ENCODE measurements around the gene CASTOR1.

The CASTOR1 gene

GRCh38 chr22:30244066-30244465 is 45.2 kb downstream of the CASTOR1 start:
- no peak for DNase-seq (ENCODE audit: low spot score)

GRCh38 chr22:30243661-30244060 is 45.6 kb downstream of the CASTOR1 start:
- no peak for DNase-seq (ENCODE audit: low spot score)

GRCh38 chr22:30241576-30242371 is 47.5 kb downstream of the CASTOR1 start:
- DNase-seq (ENCODE audit: low spot score) = no peak

- DNase-seq (ENCODE audit: low spot score) = no peak
Observed at GRCh38 chr22:30240541-30241417, 48.5 kb downstream of the CASTOR1 start.

GRCh38 chr22:30239488-30240405 is 49.6 kb downstream of the CASTOR1 start:
- no peak for DNase-seq (ENCODE audit: low spot score)

- no peak for DNase-seq (ENCODE audit: low spot score)
Observed at GRCh38 chr22:30238661-30239487, 50.4 kb downstream of the CASTOR1 start.

GRCh38 chr22:30238136-30238535 is 51.2 kb downstream of the CASTOR1 start:
- DNase-seq (ENCODE audit: low spot score) = no peak

GRCh38 chr22:30236875-30237274 is 52.4 kb downstream of the CASTOR1 start:
- DNase-seq (ENCODE audit: low spot score) = no peak

- DNase-seq (ENCODE audit: low spot score) = no peak
Observed at GRCh38 chr22:30235687-30236170, 53.6 kb downstream of the CASTOR1 start.

Measured in HuH-7 (cell line).